SU-DHL-6 (cell line): ENCODE measurements around the gene CATSPERD.

Experiments
- EZH2phosphoT487 ChIP-seq: fragments of 200-600 bp; sonication (generic), shearing (Covaris generic); conservative IDR thresholded peaks from 2 replicates; pipeline ENCODE4 v1.6.1; 2018; ENCODE audit warnings: mild to moderate bottlenecking, antibody characterized with exemption, low read length, moderate library complexity, mixed read lengths
- TF ChIP-seq, protein P1 (sequence below): fragments of 200-600 bp; sonication (generic); IDR thresholded peaks from one replicate; pipeline ENCODE4 v1.5.1; 2017; ENCODE audit warnings: antibody characterized with exemption, mild to moderate bottlenecking, low read length, moderate library complexity; ENCODE audit not compliant: insufficient read depth, poor library complexity, severe bottlenecking

DNA sequence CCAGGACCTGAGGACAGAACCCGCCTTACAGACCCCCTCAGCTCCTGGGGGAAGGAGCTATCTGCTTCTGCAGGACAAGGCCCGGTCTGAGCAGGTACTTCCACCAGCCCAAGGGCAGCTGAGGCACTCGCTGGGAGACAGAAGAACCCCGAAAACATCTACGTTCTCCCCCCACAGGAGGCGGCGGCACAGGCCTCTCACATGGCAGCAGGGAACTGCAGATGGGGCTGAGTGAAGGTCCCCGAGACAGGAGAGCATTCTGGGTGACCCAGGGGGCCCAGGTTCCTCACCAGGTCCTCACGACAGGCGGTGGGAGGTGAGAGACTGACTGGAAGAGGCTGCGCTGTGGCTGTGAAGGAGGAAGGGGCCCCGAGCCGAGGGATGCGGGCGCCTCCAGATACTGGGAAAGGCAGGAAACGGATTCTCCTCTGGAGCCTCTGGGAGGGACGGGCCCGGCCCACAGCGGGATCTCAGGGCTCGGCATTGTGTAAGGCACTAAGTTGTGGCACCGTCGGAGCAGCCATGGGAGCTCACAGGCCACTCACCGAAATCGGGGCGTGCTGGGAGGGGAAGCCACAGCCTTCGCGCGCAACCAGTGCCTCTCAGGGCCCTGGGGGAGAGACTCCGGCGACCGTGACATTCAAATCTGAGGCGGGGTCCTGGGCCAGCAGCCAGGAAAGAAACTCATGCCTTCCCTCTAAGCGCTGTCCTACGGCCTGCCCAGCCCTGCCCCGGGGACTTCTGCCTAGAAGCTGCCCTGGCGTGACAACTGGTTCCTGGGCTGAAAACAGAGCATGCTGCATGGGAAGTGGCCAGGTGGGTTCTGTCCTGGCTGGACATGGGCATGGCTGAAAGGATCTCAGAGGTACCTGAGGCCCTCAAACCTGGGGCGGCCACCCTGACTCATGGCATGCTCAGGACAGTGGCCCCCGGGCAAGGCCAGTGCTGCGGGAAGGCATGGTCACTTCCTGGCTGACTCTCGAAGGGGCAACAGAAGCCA is 16.3 kb upstream of the CATSPERD start:
- TF ChIP-seq, protein P1, sequence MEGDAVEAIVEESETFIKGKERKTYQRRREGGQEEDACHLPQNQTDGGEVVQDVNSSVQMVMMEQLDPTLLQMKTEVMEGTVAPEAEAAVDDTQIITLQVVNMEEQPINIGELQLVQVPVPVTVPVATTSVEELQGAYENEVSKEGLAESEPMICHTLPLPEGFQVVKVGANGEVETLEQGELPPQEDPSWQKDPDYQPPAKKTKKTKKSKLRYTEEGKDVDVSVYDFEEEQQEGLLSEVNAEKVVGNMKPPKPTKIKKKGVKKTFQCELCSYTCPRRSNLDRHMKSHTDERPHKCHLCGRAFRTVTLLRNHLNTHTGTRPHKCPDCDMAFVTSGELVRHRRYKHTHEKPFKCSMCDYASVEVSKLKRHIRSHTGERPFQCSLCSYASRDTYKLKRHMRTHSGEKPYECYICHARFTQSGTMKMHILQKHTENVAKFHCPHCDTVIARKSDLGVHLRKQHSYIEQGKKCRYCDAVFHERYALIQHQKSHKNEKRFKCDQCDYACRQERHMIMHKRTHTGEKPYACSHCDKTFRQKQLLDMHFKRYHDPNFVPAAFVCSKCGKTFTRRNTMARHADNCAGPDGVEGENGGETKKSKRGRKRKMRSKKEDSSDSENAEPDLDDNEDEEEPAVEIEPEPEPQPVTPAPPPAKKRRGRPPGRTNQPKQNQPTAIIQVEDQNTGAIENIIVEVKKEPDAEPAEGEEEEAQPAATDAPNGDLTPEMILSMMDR = no peak
- TF ChIP-seq EZH2phosphoT487 = no peak
